PC-9 (cell line): ENCODE data around the gene MYO3B.

ENCODE experiments used
- EZH2 ChIP-seq: fragments of 200-600 bp; sonication (generic); IDR thresholded peaks from 2 replicates; pipeline ENCODE4 v1.8.0; 2017; ENCODE audit warnings: antibody characterized with exemption, low read depth
- TF ChIP-seq, protein P1 (sequence below): fragments of 200-600 bp; sonication (generic); conservative IDR thresholded peaks from 2 replicates; pipeline ENCODE4 v1.6.1; 2017; ENCODE audit warnings: mixed run types, antibody characterized with exemption, mild to moderate bottlenecking, moderate library complexity

DNA sequence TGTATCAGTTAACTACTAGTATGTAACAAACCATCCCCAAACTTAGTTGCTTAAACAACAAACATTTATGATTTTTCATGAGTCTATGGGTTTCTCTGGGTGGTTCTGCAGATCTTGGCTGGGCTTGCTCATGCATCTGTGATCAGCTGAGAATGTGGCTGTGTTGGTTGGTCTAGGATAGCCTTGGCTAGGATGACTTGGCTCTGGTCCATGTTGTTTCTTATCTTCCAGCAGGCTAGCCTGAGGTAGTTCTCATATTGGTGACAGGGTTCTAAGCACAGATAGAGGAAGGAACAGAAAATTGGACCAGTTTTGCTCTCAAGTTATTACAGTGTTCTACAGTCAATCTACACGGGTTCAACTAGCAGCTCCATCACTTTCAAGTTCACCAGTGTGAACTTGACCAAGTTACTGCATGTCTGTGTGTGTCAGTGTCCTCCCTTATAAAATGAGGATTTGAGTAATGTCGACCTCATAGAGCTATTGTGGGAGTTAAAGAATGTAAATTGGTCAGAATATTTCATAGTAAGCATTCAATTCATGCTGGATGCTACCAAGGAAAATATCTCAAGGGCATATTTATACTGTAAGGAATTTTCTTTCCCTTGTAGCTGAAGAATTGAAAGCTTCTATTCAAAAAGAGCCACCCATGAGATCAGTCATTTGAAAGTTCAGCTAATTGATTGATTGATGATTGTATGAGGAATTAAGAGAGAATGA, 65.3 kb downstream of the MYO3B start:
- TF ChIP-seq, protein P1, sequence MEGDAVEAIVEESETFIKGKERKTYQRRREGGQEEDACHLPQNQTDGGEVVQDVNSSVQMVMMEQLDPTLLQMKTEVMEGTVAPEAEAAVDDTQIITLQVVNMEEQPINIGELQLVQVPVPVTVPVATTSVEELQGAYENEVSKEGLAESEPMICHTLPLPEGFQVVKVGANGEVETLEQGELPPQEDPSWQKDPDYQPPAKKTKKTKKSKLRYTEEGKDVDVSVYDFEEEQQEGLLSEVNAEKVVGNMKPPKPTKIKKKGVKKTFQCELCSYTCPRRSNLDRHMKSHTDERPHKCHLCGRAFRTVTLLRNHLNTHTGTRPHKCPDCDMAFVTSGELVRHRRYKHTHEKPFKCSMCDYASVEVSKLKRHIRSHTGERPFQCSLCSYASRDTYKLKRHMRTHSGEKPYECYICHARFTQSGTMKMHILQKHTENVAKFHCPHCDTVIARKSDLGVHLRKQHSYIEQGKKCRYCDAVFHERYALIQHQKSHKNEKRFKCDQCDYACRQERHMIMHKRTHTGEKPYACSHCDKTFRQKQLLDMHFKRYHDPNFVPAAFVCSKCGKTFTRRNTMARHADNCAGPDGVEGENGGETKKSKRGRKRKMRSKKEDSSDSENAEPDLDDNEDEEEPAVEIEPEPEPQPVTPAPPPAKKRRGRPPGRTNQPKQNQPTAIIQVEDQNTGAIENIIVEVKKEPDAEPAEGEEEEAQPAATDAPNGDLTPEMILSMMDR: no peak
- TF ChIP-seq EZH2: no peak
